ENCODE data around the gene PRKD2.

DNA sequence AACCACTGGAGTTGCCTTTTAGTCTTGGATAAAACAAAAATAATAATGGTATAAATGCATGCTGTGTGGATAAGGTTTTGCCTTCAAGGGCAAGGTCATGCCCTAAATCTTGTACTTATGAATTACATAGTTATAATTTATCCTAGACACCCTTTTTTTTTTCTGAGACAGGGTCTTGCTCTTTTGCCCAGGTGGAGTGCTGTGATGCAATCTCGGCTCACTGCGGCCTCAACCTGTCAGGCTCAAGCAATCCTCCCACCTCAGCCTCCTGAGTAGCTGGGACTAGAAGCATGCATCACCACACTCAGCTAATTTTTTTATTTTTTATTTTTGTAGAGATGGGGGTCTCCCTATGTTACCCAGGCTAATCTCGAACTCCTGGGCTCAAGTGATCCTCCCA, 48.3 kb downstream of the PRKD2 start:
- TF ChIP-seq, protein P1, sequence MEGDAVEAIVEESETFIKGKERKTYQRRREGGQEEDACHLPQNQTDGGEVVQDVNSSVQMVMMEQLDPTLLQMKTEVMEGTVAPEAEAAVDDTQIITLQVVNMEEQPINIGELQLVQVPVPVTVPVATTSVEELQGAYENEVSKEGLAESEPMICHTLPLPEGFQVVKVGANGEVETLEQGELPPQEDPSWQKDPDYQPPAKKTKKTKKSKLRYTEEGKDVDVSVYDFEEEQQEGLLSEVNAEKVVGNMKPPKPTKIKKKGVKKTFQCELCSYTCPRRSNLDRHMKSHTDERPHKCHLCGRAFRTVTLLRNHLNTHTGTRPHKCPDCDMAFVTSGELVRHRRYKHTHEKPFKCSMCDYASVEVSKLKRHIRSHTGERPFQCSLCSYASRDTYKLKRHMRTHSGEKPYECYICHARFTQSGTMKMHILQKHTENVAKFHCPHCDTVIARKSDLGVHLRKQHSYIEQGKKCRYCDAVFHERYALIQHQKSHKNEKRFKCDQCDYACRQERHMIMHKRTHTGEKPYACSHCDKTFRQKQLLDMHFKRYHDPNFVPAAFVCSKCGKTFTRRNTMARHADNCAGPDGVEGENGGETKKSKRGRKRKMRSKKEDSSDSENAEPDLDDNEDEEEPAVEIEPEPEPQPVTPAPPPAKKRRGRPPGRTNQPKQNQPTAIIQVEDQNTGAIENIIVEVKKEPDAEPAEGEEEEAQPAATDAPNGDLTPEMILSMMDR (IDR thresholded peaks at IDR 0.05) = no peak
- TF ChIP-seq POLR2A (IDR thresholded peaks at IDR 0.05) (no peak), POLR2AphosphoS5 (IDR thresholded peaks at IDR 0.05) (no peak), EP300 (IDR thresholded peaks at IDR 0.05) (no peak)
